ENCODE data around the gene SFXN4. TPM values are rescaled to one million over a fixed set of nuclear protein-coding genes. Genes with fewer than 3 reads are reported as not detected.
A peak's percentile ranks its signal among the peaks of the same experiment; 100 is the strongest.

The SFXN4 gene
- total and polyA plus RNA-seq, 2 of the 13 experiments (the other 11 are each of a cell fraction or from before 2014, with no cell fraction given): 47.7 to 64.9 TPM

DNA sequence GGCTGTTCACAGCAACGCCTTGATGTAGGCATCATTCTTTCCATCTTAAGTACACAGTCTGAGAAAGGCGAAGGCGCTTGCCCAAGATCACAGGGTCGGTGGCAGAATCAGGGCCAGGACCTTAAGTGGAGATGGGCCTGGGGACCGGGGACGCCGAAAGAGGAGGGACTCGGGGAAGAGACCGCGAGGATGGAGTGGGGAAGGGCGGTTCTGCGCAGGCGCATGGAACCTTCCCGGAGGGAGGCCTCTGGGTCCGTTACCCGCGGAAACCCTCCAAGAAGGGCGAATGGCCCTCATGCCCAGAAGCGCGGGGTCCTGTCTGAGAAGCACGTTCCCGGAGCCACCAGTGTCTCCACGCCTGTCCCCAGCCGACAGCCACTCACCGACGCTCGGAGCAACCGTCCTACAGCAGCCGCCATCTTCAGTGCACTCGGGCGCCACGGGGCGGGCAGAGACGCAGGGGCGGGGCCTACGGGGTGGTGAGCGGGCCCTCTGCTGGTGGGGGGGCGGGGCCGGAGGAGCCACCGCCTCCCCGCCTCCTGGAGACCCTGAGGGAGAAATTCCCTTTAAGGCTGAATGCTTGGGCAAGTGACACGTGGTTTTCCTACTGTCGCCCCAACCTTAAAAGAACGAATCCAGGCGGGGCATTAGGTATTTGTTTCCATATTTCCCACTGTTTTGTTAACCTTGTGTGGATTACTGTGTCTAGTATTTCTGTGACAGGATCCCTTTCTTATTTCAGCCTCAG, 13.0 kb upstream of the SFXN4 start, which contains the start of gene PRDX3 (continued):
- TF ChIP-seq TCF7L2 (IDR thresholded peaks at IDR 0.05; ENCODE audit: low read depth, low read length) (no peak), ZNF280B (CRISPR knock-in tag; IDR thresholded peaks at IDR 0.05; ENCODE audit: borderline replicate concordance) (0 out of 2 replicates have a peak, but pooled peaks have one; percentile 52), RXRA (CRISPR knock-in tag; IDR thresholded peaks at IDR 0.05) (no peak; the same call in 1 of the 2 replicates), SMAD9 (CRISPR knock-in tag; IDR thresholded peaks at IDR 0.05) (no peak), ZBTB43 (CRISPR knock-in tag; conservative IDR thresholded peaks at IDR 0.05) (0 out of 2 replicates have a peak, but pooled peaks have one; percentile 49), ZNF546 (CRISPR knock-in tag; conservative IDR thresholded peaks at IDR 0.05) (no peak), ZNF83 (CRISPR knock-in tag; IDR thresholded peaks at IDR 0.05; ENCODE audit: borderline replicate concordance) (0 out of 2 replicates have a peak, but pooled peaks have one; percentile 90), NFIB (CRISPR knock-in tag; IDR thresholded peaks at IDR 0.05; ENCODE audit: borderline replicate concordance) (no peak), NCOR1 (IDR thresholded peaks at IDR 0.05; ENCODE audit: borderline replicate concordance, low read length) (no peak), TAF15 (IDR thresholded peaks at IDR 0.05; ENCODE audit: low read depth, low read length, poor library complexity, severe bottlenecking) (no peak), MTA1 (CRISPR knock-in tag; IDR thresholded peaks at IDR 0.05; ENCODE audit: borderline replicate concordance) (no peak; the same call in 1 of the 2 replicates), MBD4 (IDR thresholded peaks at IDR 0.05; ENCODE audit: borderline replicate concordance, low read length) (no peak), FOXP1 (IDR thresholded peaks at IDR 0.05) (no peak), FOXP1 (CRISPR knock-in tag; IDR thresholded peaks at IDR 0.05) (no peak), ZNF10 (CRISPR knock-in tag; IDR thresholded peaks at IDR 0.05; ENCODE audit: borderline replicate concordance, low read depth) (no peak), NFRKB (IDR thresholded peaks at IDR 0.05) (no peak), ZNF777 (CRISPR knock-in tag; IDR thresholded peaks at IDR 0.05) (no peak)
- TF ChIP-seq, protein P1, sequence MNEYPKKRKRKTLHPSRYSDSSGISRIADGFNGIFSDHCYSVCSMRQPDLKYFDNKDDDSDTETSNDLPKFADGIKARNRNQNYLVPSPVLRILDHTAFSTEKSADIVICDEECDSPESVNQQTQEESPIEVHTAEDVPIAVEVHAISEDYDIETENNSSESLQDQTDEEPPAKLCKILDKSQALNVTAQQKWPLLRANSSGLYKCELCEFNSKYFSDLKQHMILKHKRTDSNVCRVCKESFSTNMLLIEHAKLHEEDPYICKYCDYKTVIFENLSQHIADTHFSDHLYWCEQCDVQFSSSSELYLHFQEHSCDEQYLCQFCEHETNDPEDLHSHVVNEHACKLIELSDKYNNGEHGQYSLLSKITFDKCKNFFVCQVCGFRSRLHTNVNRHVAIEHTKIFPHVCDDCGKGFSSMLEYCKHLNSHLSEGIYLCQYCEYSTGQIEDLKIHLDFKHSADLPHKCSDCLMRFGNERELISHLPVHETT (CRISPR knock-in tag; conservative IDR thresholded peaks at IDR 0.05): no peak
